ENCODE measurements around the gene SKP1. TPM values are rescaled to one million over a fixed set of nuclear protein-coding genes. Genes with fewer than 3 reads are reported as not detected.

SKP1 gene
- total RNA-seq, 2 experiments from 2014 or later, result 235 to 242 TPM

GRCh38 chr5:134101686-134102439, 74.9 kb downstream of the SKP1 start:
- TF ChIP-seq, protein P1, sequence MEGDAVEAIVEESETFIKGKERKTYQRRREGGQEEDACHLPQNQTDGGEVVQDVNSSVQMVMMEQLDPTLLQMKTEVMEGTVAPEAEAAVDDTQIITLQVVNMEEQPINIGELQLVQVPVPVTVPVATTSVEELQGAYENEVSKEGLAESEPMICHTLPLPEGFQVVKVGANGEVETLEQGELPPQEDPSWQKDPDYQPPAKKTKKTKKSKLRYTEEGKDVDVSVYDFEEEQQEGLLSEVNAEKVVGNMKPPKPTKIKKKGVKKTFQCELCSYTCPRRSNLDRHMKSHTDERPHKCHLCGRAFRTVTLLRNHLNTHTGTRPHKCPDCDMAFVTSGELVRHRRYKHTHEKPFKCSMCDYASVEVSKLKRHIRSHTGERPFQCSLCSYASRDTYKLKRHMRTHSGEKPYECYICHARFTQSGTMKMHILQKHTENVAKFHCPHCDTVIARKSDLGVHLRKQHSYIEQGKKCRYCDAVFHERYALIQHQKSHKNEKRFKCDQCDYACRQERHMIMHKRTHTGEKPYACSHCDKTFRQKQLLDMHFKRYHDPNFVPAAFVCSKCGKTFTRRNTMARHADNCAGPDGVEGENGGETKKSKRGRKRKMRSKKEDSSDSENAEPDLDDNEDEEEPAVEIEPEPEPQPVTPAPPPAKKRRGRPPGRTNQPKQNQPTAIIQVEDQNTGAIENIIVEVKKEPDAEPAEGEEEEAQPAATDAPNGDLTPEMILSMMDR (IDR thresholded peaks at IDR 0.05), result peak; percentile 88
- Mint-ChIP-seq H3K9me3 (no peaks in the 10 kb centered on the region), H3K27ac (peak overlapping the region; percentile 11), H3K36me3 (ENCODE audit: low read depth) (no peaks in the 10 kb centered on the region), H3K27me3 (no peaks in the 10 kb centered on the region), H3K4me1 (ENCODE audit: low read depth) (peaks cover 86% of the 10 kb centered on the region), H3K4me3 (no peak overlapping the region)
- intact Hi-C loops (cut with micrococcal nuclease), result loop anchor here (2.0 to 5.0 kb wide), 4 partner anchors 15 to 65 kb away; no protein-coding TSS in a partner anchor
- peak; percentile 82 for DNase-seq
- ATAC-seq, result peak; percentile 31
- ChIA-PET CTCF (interaction anchor here (0.8 to 4.8 kb wide), 11 partner anchors 9 to 60 kb away, joined by 3 to 44 read pairs (median 7); no protein-coding TSS in a partner anchor), POLR2A (interaction anchor here (0.7 to 5.1 kb wide), 12 partner anchors 9 to 97 kb away, joined by 3 to 37 read pairs (median 4); partner anchors contain the start of genes SKP1 and VDAC1)

DNA sequence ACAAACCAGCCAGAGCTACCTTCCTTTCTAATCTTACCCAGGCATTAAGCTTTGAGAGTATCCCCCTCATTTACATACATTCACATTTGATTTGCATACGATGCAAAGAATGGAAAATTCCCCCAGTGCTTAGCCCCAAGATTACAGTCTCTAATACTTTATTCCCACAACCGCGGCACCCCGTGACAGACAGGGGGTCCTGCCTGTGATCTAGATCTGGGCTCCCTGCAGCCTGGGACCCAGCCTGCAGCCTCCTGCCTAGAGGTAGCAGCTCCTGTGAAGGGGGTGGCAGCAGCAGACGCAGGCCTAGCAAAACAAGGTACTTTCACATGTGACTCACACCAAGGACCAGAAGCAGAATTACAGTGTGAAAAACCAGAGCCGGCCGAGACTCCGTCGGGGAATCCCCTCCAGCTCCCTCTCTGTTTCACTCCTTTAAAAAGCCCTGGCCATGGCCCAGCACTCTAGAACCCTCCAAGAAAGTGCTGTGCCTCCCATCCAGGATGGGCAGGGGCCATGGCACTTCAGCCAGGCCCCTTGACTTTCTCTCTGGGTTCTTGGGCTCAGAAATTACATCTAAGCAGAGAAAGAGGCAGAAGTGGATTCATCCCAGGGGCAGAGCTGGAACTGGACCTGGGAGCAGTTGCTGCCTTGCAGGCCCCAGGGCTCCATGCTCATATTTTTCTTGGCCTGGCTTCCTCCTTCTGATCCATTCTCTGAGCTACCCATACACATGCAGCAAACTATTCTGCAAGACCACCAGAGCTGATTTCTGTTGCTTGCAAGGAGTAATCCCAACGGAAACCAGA, 76.3 kb downstream of the SKP1 start:
- CTCF ChIA-PET, result interaction anchor here (0.6 to 4.8 kb wide), 11 partner anchors 19 to 74 kb away, joined by 3 to 44 read pairs (median 10); no protein-coding TSS in a partner anchor
- Mint-ChIP-seq H3K27me3 (no peaks in the 10 kb centered on the region), H3K27ac (peak overlapping the region; percentile 81), H3K4me3 (peak overlapping the region; percentile 26), H3K36me3 (ENCODE audit: low read depth) (no peaks in the 10 kb centered on the region), H3K9me3 (no peaks in the 10 kb centered on the region), H3K4me1 (ENCODE audit: low read depth) (peaks cover 81% of the 10 kb centered on the region)
- TF ChIP-seq, protein P1 (IDR thresholded peaks at IDR 0.05), result no peak
- ATAC-seq (peak; percentile 79), DNase-seq (peak; percentile 94)
- intact Hi-C loops (cut with micrococcal nuclease), result loop anchor here (2.0 to 5.0 kb wide), 4 partner anchors 14 to 63 kb away; no protein-coding TSS in a partner anchor
- POLR2A ChIA-PET, result interaction anchor here (0.7 to 5.1 kb wide), 17 partner anchors 11 to 96 kb away, joined by 3 to 37 read pairs (median 4); partner anchors contain the start of genes SKP1 and VDAC1

DNA sequence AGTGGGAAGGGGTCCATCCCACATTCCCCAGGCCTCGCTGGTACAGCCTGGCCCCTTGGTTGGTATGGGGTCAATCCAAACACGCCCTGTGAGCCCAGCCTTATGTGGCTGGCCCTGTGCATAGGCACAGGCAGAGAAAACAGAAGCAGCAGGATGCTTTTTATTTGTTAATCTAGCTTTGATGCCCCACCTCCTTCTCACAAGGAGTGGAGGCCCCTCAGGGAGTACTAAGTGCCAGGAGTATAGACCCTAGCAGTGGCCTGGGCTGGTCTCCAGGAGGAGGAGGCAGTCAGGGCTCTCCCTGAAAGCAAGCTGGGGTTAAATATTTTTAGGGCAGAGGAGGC, 76.8 kb downstream of the SKP1 start:
- Mint-ChIP-seq H3K9me3 (no peaks in the 10 kb centered on the region), H3K4me3 (peak overlapping the region; percentile 26), H3K36me3 (ENCODE audit: low read depth) (no peaks in the 10 kb centered on the region), H3K27ac (peak overlapping the region; percentile 81), H3K4me1 (ENCODE audit: low read depth) (peaks cover 76% of the 10 kb centered on the region), H3K27me3 (no peaks in the 10 kb centered on the region)
- ChIA-PET CTCF (interaction anchor here (0.6 to 4.8 kb wide), 11 partner anchors 19 to 73 kb away, joined by 3 to 44 read pairs (median 10); no protein-coding TSS in a partner anchor), POLR2A (interaction anchor here (0.7 to 5.1 kb wide), 14 partner anchors 10 to 77 kb away, joined by 3 to 37 read pairs (median 5); partner anchors contain the start of gene SKP1)
- TF ChIP-seq, protein P1 (IDR thresholded peaks at IDR 0.05), result no peak
- no peak for DNase-seq
- intact Hi-C loops (cut with micrococcal nuclease), result loop anchor here (2.0 to 5.0 kb wide), 4 partner anchors 13 to 63 kb away; no protein-coding TSS in a partner anchor
- ATAC-seq, result no peak

DNA sequence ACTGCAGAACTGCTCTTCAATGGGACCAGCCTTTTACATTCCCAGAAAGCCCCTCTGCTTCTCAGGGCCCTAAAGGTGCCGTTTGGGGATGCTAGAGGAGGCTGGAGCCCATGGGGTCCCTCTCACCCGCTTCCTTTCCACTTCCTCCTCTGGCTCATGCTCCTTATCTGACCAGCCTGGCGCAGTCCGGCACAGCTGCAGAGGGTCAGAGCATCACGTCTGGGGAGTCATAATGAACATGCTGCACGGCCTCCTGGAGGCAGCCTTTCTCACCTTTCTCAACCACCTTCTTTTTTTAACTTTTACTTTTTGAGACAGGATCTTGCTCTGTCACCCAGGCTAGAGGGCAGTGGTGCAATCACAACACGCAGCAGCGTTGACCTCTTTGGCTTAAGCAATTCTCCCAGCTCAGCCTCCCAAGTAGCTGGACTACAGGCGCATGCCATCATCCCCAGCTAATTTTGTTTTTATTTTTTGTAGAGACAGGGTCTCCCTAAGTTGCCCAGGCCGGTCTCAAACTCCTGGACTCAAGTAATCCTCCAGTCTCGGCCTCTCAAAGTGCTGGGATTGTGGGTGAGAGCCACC, 77.4 kb downstream of the SKP1 start:
- Mint-ChIP-seq H3K27me3 (no peaks in the 10 kb centered on the region), H3K4me3 (no peak overlapping the region), H3K9me3 (no peaks in the 10 kb centered on the region), H3K27ac (peak overlapping the region; percentile 81), H3K4me1 (ENCODE audit: low read depth) (peaks cover 73% of the 10 kb centered on the region), H3K36me3 (ENCODE audit: low read depth) (no peaks in the 10 kb centered on the region)
- ChIA-PET CTCF (interaction anchor here (2.2 to 4.8 kb wide), 5 partner anchors 22 to 73 kb away, joined by 7 to 44 read pairs (median 14); no protein-coding TSS in a partner anchor), POLR2A (interaction anchor here (0.8 to 5.1 kb wide), 10 partner anchors 9 to 77 kb away, joined by 3 to 37 read pairs (median 6); no protein-coding TSS in a partner anchor)
- intact Hi-C loops (cut with micrococcal nuclease), result no loop called here
- DNase-seq (no peak), ATAC-seq (no peak)
- TF ChIP-seq, protein P1 (IDR thresholded peaks at IDR 0.05), result no peak

Small RNAs within 50 kb of the gene (microRNA-seq; reads per million reads assigned to microRNA genes)
- not detected for gene MIR3661 (ENCODE audit: borderline microRNAs expressed, borderline replicate concordance)

Other genes starting within 250 kb of the SKP1 start
- gene C5orf15, start 208.3 kb downstream of the SKP1 start, total RNA-seq, result 10 to 100 TPM; 27.4 to 30.8 TPM
- 100 to 1,000 TPM; 481 to 484 TPM for gene VDAC1, start 172.0 kb downstream of the SKP1 start, total RNA-seq
- 10 to 100 TPM; 47.4 to 50.3 TPM for gene TCF7, start 62.3 kb downstream of the SKP1 start, total RNA-seq
- 100 to 1,000 TPM; 147 to 153 TPM for gene PPP2CA, start 49.1 kb upstream of the SKP1 start, total RNA-seq
- 1 to 10 TPM; 1.5 to 2.1 TPM for gene CDKL3, start 190.2 kb upstream of the SKP1 start, total RNA-seq
- gene UBE2B, start 194.6 kb upstream of the SKP1 start, total RNA-seq, result 10 to 100 TPM; 97.6 to 98.9 TPM
- gene CDKN2AIPNL, start 234.9 kb upstream of the SKP1 start, total RNA-seq, result 10 to 100 TPM; 38.2 to 41.1 TPM